Astrocyte of the hippocampus (primary cell): Measurements from ENCODE around the gene LEFTY2.
A peak's percentile ranks its signal among the peaks of the same experiment; 100 is the strongest.
"Not testable (repeated sequence)": the region's sequence is repeated elsewhere in the genome, so short reads cannot be mapped to it uniquely, and the experiment has no call there.

Source experiments
- DNase-seq: peaks from one replicate; pipeline ENCODE4 v3.0.0; 2011; ENCODE audit warnings: low read depth, low spot score

LEFTY2 gene

DNA sequence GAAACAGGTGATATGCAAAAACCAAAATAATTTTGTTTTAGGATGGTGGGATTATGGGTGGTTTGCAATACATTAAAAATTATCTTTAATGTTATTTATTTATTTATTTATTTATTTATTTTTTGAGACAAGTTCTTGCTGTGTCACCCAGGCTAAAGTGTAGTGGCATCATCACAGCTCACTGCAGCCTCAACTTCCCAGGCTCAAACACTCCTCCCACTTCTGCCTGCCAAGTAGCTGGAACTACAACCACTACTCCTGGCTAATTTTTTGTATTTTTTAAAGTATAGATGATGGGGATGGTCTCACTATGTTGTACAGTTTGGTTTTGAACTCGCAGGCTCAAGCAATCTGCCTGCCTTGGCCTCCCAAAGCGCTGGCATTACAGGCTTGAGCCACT lies 10.5 kb downstream of the LEFTY2 start:
- no peak for DNase-seq

- not testable (repeated sequence) for DNase-seq
These were observed 11.6 kb downstream of the LEFTY2 start for GRCh38 chr1:225929462-225929861.

DNA sequence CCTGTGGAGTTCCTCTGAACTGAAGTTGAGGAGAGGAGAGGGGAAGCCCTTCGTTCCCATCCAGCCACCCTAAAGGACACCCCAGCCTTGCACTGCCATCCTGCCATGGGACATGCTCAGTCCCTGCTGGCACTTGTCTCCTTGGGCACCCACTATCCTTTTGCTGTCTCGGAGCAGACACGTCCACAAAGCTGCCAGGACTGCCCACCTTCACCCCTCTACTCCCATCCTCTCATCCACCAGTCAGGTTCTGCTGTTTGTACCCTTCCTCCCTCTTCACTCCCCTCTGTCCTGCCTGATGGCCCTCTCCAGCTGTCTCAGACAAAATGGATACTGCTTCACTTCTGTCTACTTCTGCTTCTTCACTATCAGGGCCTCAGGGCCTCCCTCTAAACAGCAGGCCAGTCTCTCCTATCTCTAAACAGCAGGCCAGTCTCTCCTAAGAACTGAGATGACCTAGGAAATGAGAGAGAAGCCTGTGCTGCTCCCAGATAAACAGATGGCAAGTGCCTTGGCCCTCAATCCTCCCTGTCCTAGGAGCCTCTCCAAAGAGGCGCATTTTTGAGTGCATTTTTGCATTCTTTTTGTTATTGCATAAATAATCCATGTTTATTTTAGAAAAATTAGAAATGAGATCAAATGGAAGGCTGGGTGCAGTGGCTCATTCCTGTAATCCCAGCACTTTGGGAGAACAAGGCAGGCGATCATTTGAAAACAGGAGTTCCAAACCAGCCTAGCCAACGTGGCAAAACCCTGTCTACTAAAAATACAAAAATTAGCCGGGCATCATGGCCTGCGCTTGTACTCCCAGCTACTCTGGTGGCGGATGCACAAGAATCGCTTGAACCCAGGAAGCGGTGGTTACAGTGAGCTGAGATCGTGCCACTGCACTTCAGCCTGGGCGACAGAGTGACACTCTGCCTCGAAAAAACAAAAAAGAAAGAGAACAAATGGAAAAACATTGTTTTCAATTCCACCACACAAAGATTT lies 12.5 kb downstream of the LEFTY2 start:
- DNase-seq: no peak

GRCh38 chr1:225926551-225927113 lies 14.4 kb downstream of the LEFTY2 start:
- DNase-seq: no peak

- DNase-seq: peak; percentile 99
These were observed 17.1 kb downstream of the LEFTY2 start, which contains the start of gene PYCR2 for GRCh38 chr1:225923692-225924555. PYCR2 (minus strand) TSS chr1:225924250; CDS start chr1:225924110, 140 bp downstream.

DNA sequence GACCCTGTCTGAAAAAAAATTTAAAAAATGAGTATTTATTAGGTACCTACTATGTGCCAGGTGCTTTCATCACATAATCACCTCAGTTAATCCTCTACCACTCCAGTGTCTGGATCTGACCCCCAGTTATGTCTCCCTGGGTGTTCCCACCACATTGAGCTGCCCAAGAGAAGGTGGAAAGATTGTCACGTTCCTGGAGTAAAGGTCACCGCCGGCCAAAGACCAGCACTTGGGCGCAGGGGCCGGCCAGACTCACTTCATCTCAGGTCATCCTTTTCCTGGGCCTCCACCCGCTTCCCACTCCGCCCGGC lies 17.7 kb downstream of the LEFTY2 start:
- no peak for DNase-seq

- peak; percentile 52 for DNase-seq
These were observed 19.0 kb downstream of the LEFTY2 start for GRCh38 chr1:225921734-225922709.

DNA sequence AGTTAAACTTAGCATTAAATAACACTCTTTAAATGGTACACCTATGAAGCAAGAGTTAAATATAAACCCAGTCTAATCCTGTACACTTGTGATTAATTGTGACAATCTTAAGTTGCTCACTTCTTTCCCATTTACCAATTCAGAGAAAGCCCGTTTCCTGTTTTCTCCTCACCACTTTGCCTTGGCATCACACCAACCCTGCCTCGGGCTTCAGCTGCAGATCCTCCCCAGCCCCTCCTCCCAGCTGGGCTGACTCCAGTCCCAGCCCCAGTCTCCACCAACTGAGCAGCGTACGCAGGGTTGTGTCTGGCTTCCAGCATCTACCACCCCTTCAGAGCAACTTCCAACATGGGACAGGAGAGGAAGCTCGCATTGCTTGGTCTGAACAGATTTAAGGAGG lies 21.1 kb downstream of the LEFTY2 start:
- peak; percentile 94 for DNase-seq

DNA sequence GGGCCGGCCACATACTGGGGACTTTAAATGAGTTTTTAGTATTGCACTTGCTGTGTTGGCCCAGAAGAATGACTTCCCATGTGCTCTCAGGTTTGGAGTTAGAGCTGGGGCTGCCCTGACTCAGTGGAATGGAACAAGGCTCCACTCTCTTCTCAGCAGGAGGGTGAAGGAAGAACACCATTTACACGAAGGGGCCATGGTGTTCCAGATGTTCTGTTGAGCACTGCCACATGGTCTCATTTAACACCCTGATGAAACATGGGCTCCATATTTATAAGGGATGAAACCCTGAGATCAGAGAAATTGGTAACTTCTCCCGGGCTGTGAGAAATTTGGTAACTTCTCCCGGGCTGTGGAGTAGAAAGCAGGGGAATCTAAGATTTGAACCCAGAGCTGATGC lies 22.7 kb downstream of the LEFTY2 start:
- no peak for DNase-seq

GRCh38 chr1:225917536-225917935 lies 23.5 kb downstream of the LEFTY2 start:
- DNase-seq: no peak

DNA sequence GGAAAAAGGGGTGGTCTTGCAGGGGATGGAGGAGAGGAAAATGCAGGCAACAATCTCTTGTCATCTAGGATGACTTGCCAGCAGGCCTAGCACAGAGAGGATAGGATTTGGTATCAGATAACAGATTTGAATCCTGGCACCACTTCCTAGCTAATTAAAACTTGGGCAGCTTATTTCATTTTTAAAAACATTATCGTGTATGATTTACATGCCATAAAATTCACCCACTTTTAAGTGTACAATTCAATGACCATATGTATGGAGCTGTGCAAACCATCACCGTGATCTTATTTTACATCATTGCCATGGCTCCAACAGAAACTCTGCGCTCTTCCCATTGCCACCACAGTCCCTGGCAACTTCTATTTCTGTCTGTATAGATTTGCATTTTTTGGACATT lies 23.9 kb downstream of the LEFTY2 start:
- no peak for DNase-seq

DNA sequence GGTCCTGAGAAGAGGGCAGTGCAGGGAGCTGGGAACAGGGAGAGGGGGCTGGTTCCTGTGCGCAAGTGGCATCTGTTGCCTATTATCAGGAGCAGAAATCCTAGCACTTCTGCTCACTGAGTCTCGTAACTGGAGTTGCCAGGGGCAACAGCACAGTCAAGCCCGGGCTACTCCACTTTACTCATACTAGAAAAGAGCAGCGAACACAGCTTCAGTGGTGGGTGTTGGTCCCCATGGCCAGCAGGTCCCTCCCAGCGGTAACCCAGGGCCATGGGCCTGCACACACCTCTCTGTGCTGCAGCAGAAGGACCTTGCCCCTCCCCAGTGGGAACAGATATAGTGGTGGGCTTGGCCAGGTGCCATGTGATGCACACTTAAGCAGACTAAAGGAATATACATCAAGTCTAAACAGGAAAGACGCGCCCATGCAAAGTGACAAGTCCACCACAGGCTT lies 25.5 kb downstream of the LEFTY2 start:
- peak; percentile 43 for DNase-seq

GRCh38 chr1:225914947-225915346 lies 26.1 kb downstream of the LEFTY2 start:
- no peak for DNase-seq

GRCh38 chr1:225914391-225914790 lies 26.6 kb downstream of the LEFTY2 start:
- DNase-seq: no peak

DNA sequence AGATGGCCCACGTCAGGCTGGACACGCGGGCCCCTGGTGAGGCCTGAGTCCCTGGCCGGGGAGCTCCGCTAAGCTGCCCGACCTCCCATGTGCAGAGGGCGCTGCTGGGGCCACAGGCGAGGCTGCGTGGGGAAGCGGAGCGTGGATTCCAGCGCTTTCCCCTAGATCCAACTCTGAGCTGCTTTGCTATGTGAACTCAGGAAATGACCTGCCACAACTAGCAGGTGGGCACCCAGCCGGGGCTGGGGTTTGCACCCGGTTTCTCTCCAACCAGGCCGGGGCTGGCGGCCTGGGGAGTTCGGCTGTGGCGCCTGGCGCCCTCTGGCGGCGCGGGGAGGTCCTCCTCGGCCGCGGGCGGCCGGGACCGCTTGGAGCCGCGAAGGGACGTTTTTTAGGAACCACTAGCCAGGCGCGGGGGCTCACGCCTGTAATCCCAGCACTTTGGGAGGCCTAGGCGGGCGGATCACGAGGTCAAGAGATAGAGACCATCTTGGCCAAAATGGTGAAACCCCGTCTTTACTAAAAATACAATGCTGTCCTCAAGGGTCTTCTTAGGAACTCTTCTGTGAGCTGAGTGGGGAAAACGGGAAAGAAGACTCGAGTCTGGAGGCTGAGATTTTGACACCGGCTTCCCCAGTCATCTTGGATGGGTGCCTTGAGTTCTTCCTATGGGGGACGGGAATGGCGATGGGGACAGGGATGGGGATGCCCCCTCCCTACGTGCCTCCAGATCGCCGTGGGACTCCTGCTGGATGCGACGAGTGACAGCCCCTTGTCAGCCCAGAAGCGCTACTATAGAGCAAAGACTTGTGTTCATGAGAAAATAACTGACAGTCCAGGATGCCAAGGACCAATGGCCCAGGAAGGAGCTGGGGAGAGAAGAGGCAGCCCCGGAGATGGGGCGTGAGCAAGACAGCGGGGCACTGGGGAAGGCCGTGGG lies 29.6 kb downstream of the LEFTY2 start:
- peak; percentile 73 for DNase-seq

- no peak for DNase-seq
These were observed 31.5 kb downstream of the LEFTY2 start for GRCh38 chr1:225909477-225909876.

GRCh38 chr1:225908773-225909172 lies 32.2 kb downstream of the LEFTY2 start:
- no peak for DNase-seq

DNA sequence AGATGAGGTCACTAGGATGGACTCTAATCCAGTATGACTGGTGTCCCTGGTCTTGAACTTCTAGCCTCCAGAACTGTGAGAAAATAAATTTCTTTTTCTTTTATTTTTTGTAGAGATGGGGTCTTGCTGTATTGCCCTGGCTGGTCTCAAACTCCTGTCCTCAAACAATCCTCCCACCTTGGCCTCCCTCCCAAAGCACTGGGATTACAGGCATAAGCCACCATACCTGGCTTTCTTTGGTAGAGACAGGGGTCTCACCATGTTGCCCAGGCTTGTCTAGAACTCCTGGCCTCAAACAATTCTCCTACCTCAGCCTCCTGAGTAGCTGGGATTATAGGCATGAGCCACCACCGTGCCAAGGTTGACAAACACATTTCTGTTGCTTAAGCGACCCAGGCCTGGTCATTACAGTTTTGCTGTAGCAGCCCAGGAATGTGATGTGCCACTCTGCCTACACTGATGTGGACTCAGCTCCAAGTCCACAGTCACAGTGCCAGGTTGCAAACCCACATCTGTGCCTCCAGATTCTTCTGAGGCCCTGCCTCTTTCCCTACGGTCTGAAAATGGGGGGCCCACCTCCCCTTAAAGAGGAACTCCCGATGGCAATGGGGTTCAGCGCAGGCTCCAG lies 32.9 kb downstream of the LEFTY2 start:
- no peak for DNase-seq

GRCh38 chr1:225907341-225907740 lies 33.7 kb downstream of the LEFTY2 start:
- DNase-seq: no peak
